K562 (cell line): ENCODE data around the gene P2RX3. TPM values are rescaled to one million over a fixed set of nuclear protein-coding genes. Genes with fewer than 3 reads are reported as not detected.

ENCODE experiments used
- ATAC-seq: fragments of 200-7000 bp; cut with Tn5 transposase; 3 replicates; pipeline ENCODE4 v1.9.1; 2020; ENCODE audit warnings: moderate library complexity
- BruUV-seq: library from RNA; stranded (reverse); fragments of 400-500 nt; replicated peaks from 2 replicates; lab custom pipeline; 2021; lab: Mats Ljungman, UMichigan
- CTCF ChIA-PET: fragments of 300-600 bp; formaldehyde crosslinking; extraction: SDS; loops from one replicate; lab custom pipeline; 2021; ENCODE audit warnings: low intra/inter-chr PET ratio; lab: Yijun Ruan, JAX
- POLR2A ChIA-PET: fragments of 300-600, 350-650 bp; sonication (Branson Sonifier 250); formaldehyde crosslinking; extraction: SDS; loops from one replicate; lab custom pipeline; 2021; ENCODE audit warnings: antibody characterized with exemption, inconsistent platforms; lab: Yijun Ruan, JAX
- DNase-seq, 4 experiments: peaks; one replicate each; pipeline versions ENCODE4 v3.0.0 to v3.0.0-alpha.2; 2011 to 2018; ENCODE audit warnings: low spot score in 3 of 4, mixed read lengths in 3 of 4; ENCODE audit errors: extremely low read depth in 1 of 4
- FAIRE-seq: peaks from 2 replicates; lab custom pipeline; 2011; peaks lifted over from hg19 to GRCh38; lab: Jason Lieb, UNC
- H2AFZ ChIP-seq: 2 replicates; pipeline ENCODE4 v1.6.0; 2011; ENCODE audit warnings: low read depth, low read length, control low read depth, inconsistent platforms
- H3K27ac ChIP-seq: fragments of 200-600 bp; 3 replicates; pipeline ENCODE4 v1.8.0; 2011; ENCODE audit warnings: low read depth, mild to moderate bottlenecking, control low read depth, inconsistent platforms, low read length, moderate library complexity, mixed read lengths; ENCODE audit errors: extremely low read depth
- H3K27me3 ChIP-seq, 2 experiments: fragments of 300-600 bp in 1 of 2; 2 replicates in 1 of 2; 3 replicates in 1 of 2; pipeline versions ENCODE4 v1.6.0 to v1.8.0; 2011; ENCODE audit warnings: inconsistent platforms in 2 of 2, low read length in 2 of 2, mild to moderate bottlenecking in 1 of 2, mixed read lengths in 1 of 2, moderate library complexity in 1 of 2; ENCODE audit not compliant: control insufficient read depth in 2 of 2, insufficient read depth in 2 of 2
- H3K36me3 ChIP-seq: fragments of 300-600 bp; 3 replicates; pipeline ENCODE4 v1.8.0; 2011; ENCODE audit warnings: mild to moderate bottlenecking, low read length, inconsistent platforms; ENCODE audit not compliant: control insufficient read depth, insufficient read depth
- H3K4me1 ChIP-seq, 2 experiments: fragments of 200-600 bp in 1 of 2; replicated peaks in 1 of 2; 2 replicates in 1 of 2; 3 replicates in 1 of 2; pipeline versions ENCODE4 v1.5.1 to v1.8.0; 2011; ENCODE audit warnings: inconsistent platforms in 2 of 2, low read length in 2 of 2, mild to moderate bottlenecking in 1 of 2, mixed read lengths in 1 of 2, moderate library complexity in 1 of 2; ENCODE audit not compliant: control insufficient read depth in 2 of 2, insufficient read depth in 2 of 2
- H3K4me2 ChIP-seq: 2 replicates; pipeline ENCODE4 v1.6.1; 2011; ENCODE audit warnings: low read length, control low read depth, inconsistent platforms, mixed read lengths; ENCODE audit not compliant: insufficient read depth
- H3K4me3 ChIP-seq: fragments of 200-600 bp; sonication (generic), shearing (Covaris generic); 2 replicates; pipeline ENCODE4 v1.5.1; 2016; ENCODE audit warnings: control low read depth, inconsistent platforms
- H3K79me2 ChIP-seq: fragments of 200-600 bp; 3 replicates; pipeline ENCODE4 v1.8.0; 2011; ENCODE audit warnings: low read length, inconsistent platforms; ENCODE audit not compliant: control insufficient read depth, insufficient read depth
- H3K9ac ChIP-seq, 2 experiments: 2 replicates each; pipeline versions ENCODE4 v1.6.0 to v1.6.1; 2011; ENCODE audit warnings: low read depth in 2 of 2, low read length in 2 of 2, control low read depth in 1 of 2, inconsistent platforms in 1 of 2, mild to moderate bottlenecking in 1 of 2, mixed read lengths in 1 of 2; ENCODE audit not compliant: insufficient read depth in 1 of 2
- H3K9me1 ChIP-seq: one replicate; pipeline ENCODE4 v1.6.0; 2011; ENCODE audit warnings: inconsistent platforms, mild to moderate bottlenecking, low read length, moderate library complexity; ENCODE audit not compliant: control insufficient read depth, insufficient read depth
- H3K9me3 ChIP-seq: replicated peaks from 2 replicates; pipeline ENCODE4 v1.5.1; 2011; ENCODE audit warnings: low read depth, low read length, inconsistent platforms; ENCODE audit not compliant: control insufficient read depth, insufficient read depth
- H4K20me1 ChIP-seq: replicated peaks from 2 replicates; pipeline ENCODE4 v1.6.1; 2011; ENCODE audit warnings: low read length, inconsistent platforms, mixed read lengths; ENCODE audit not compliant: control insufficient read depth, insufficient read depth
- CTCF ChIP-seq, 3 experiments: IDR thresholded peaks in 2 of 3; conservative IDR thresholded peaks in 1 of 3; 2 replicates each; pipeline ENCODE4 v1.5.1; 2011 to 2012; ENCODE audit warnings: low read length in 3 of 3, mild to moderate bottlenecking in 3 of 3, control low read depth in 2 of 3, improper control_type of control experiment in 1 of 3, inconsistent platforms in 1 of 3, low read depth in 1 of 3, mixed read lengths in 1 of 3, moderate library complexity in 1 of 3; ENCODE audit not compliant: insufficient read depth in 2 of 3
- HNRNPL ChIP-seq: fragments of 200-400 bp; formaldehyde crosslinking; IDR thresholded peaks from 2 replicates; pipeline ENCODE4 v1.6.1; 2017; ENCODE audit warnings: low read depth, mild to moderate bottlenecking, low read length
- KLF13 ChIP-seq: fragments of 450-650 bp; IDR thresholded peaks from 2 replicates; pipeline ENCODE4 v1.6.1; 2016; ENCODE audit warnings: missing genetic modification characterization, low read depth, mild to moderate bottlenecking, missing compliant biosample characterization, moderate library complexity, borderline replicate concordance
- MEIS2 ChIP-seq: fragments of 450-650 bp; IDR thresholded peaks from 2 replicates; pipeline ENCODE4 v1.6.1; 2014; ENCODE audit warnings: mild to moderate bottlenecking; ENCODE audit not compliant: partially characterized antibody
- RAD21 ChIP-seq, 2 experiments: fragments of 250-450 bp in 1 of 2; fragments of 450-650 bp in 1 of 2; sonication (Bioruptor Pico) in 1 of 2; formaldehyde crosslinking in 1 of 2; IDR thresholded peaks in 1 of 2; conservative IDR thresholded peaks in 1 of 2; 2 replicates each; pipeline versions ENCODE4 v1.4.0 to v1.8.0; 2020 to 2022; ENCODE audit warnings: mild to moderate bottlenecking in 2 of 2, moderate library complexity in 1 of 2
- SIN3A ChIP-seq, 2 experiments: fragments of 150-350 bp in 1 of 2; IDR thresholded peaks; 2 replicates each; pipeline ENCODE4 v1.6.1; 2011 to 2016; ENCODE audit warnings: borderline replicate concordance in 2 of 2, low read depth in 2 of 2, low read length in 2 of 2, mild to moderate bottlenecking in 2 of 2, moderate library complexity in 2 of 2; ENCODE audit not compliant: control insufficient read depth in 1 of 2
- TFAP4 ChIP-seq: sonication (generic); formaldehyde crosslinking; IDR thresholded peaks from 2 replicates; pipeline ENCODE4 v1.8.0; 2022; ENCODE audit warnings: missing genetic modification reagents, mild to moderate bottlenecking, moderate library complexity, borderline replicate concordance
- WGBS: fragments of 100-300 bp; shearing (Covaris generic); methylation state at CpG from one replicate; pipeline ENCODE4 v1.1.6; 2016; ENCODE audit warnings: low coverage, mixed read lengths; ENCODE audit not compliant: insufficient coverage; ENCODE audit errors: missing lambda C conversion rate; 5-methylcytosine and 5-hydroxymethylcytosine counted together
- in situ Hi-C: fragments of 300-500 bp; cut with MboI; formaldehyde crosslinking; loops from 4 replicates; pipeline ENCODE4 v1.15.0; 2018; ENCODE audit warnings: inconsistent platforms, mixed read lengths
- intact Hi-C: fragments of 100-400 bp; cut with micrococcal nuclease; formaldehyde crosslinking; loops from 2 replicates; pipeline ENCODE4 v1.14.2; 2022
- polyA plus RNA-seq, 8 experiments: library from polyadenylated mRNA; depleted of rRNA in 4 of 8; stranded (reverse) in 5 of 8; unstranded in 3 of 8; fragments of >200 nt; fragmentation: Nextera tagmentation in 2 of 8; fragmentation: Illumina TruSeq in 1 of 8; extraction: Ambion mirVana in 2 of 8; extraction: Trizol in 1 of 8; gene quantifications; 2 replicates each; pipeline versions ENCODE4 v1.2.1 to v1.2.3, GENCODE V29; 2011 to 2014; ENCODE audit warnings: inconsistent platforms in 1 of 8, missing spikeins in 1 of 8
- total RNA-seq, 7 experiments: library from RNA; depleted of rRNA in 6 of 7; stranded (reverse); fragments of >200 nt in 6 of 7; fragmentation: Illumina TruSeq in 2 of 7; extraction: Trizol in 2 of 7; gene quantifications; 2 replicates each; pipeline versions ENCODE4 v1.2.1 to v1.2.3, GENCODE V29; 2011 to 2021; ENCODE audit warnings: low replicate concordance in 1 of 7
- TF ChIP-seq, protein P1 (sequence below), 2 experiments: fragments of 450-650 bp; formaldehyde crosslinking in 1 of 2; IDR thresholded peaks; 2 replicates each; pipeline versions ENCODE4 v1.4.0 to v1.6.1; 2014 to 2020; ENCODE audit warnings: mild to moderate bottlenecking in 2 of 2, borderline replicate concordance in 1 of 2, low read depth in 1 of 2

Gene P2RX3
- total and polyA plus RNA-seq, 9 of the 15 experiments (the other 6 are each of a cell fraction or from before 2014, with no cell fraction given) = not detected

- no TSS peak for BruUV-seq
- peaks cover 9% of the 10 kb centered on the region for H4K20me1 ChIP-seq
- TF ChIP-seq RAD21 (CRISPR knock-in tag; conservative IDR thresholded peaks at IDR 0.05 in 1 of 2, IDR thresholded peaks at IDR 0.05 in 1 of 2) (peak in 1 of 2 experiments; percentile 35; a peak in 2 of 4 replicates), MEIS2 (peak; percentile 54), CTCF (IDR thresholded peaks at IDR 0.05 in 2 of 3, conservative IDR thresholded peaks at IDR 0.05 in 1 of 3; ENCODE audit: insufficient read depth in 2 of 3, low read depth in 1 of 3, low read length in 3 of 3) (peak in 1 of 3 experiments; percentile 26; a peak in 2 of 6 replicates), SIN3A (IDR thresholded peaks at IDR 0.05; ENCODE audit: borderline replicate concordance in 2 of 2, control insufficient read depth in 1 of 2, low read depth in 2 of 2, low read length in 2 of 2) (0 out of 4 replicates have a peak, but pooled peaks of 1 of the 2 experiments have one; percentile 21), KLF13 (tag) (no peak), TFAP4 (CRISPR knock-in tag) (peak; percentile 61; the same call in 1 of the 2 replicates), HNRNPL (no peak)
- TF ChIP-seq, protein P1, sequence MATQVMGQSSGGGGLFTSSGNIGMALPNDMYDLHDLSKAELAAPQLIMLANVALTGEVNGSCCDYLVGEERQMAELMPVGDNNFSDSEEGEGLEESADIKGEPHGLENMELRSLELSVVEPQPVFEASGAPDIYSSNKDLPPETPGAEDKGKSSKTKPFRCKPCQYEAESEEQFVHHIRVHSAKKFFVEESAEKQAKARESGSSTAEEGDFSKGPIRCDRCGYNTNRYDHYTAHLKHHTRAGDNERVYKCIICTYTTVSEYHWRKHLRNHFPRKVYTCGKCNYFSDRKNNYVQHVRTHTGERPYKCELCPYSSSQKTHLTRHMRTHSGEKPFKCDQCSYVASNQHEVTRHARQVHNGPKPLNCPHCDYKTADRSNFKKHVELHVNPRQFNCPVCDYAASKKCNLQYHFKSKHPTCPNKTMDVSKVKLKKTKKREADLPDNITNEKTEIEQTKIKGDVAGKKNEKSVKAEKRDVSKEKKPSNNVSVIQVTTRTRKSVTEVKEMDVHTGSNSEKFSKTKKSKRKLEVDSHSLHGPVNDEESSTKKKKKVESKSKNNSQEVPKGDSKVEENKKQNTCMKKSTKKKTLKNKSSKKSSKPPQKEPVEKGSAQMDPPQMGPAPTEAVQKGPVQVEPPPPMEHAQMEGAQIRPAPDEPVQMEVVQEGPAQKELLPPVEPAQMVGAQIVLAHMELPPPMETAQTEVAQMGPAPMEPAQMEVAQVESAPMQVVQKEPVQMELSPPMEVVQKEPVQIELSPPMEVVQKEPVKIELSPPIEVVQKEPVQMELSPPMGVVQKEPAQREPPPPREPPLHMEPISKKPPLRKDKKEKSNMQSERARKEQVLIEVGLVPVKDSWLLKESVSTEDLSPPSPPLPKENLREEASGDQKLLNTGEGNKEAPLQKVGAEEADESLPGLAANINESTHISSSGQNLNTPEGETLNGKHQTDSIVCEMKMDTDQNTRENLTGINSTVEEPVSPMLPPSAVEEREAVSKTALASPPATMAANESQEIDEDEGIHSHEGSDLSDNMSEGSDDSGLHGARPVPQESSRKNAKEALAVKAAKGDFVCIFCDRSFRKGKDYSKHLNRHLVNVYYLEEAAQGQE (IDR thresholded peaks at IDR 0.05; ENCODE audit: borderline replicate concordance) = peak; percentile 43; the same call in 1 of the 2 replicates
- TF ChIP-seq, protein P1 (CRISPR knock-in tag; IDR thresholded peaks at IDR 0.05; ENCODE audit: low read depth) = no peak
These were observed 22.1 kb upstream of the P2RX3 start for GRCh38 chr11:57316017-57316416.

More at GRCh38 chr11:57316017-57316416, 22.1 kb upstream of the P2RX3 start:
- intact Hi-C loops (no loop called here), in situ Hi-C loops (no loop called here)
- FAIRE-seq = no peak
- peaks cover under 1% of the 10 kb centered on the region for H3K9me1 ChIP-seq
- peaks cover 11% of the 10 kb centered on the region for H3K79me2 ChIP-seq
- DNase-seq = peak in 2 of 4 experiments; percentile 35 to 47
- H3K9me3 ChIP-seq = no peaks in the 10 kb centered on the region
- peaks cover 88% of the 10 kb centered on the region for H3K36me3 ChIP-seq
- no peak overlapping the region for H3K4me3 ChIP-seq
- H2AFZ ChIP-seq = no peak overlapping the region
- CTCF ChIA-PET = no interaction called here
- peak; percentile 4; the same call in 2 of the 3 replicates for ATAC-seq
- no peaks in the 10 kb centered on the region for H3K27me3 ChIP-seq
- peaks cover 23 to 43% of the 10 kb centered on the region in 2 experiments for H3K4me1 ChIP-seq
- H3K4me2 ChIP-seq = no peak overlapping the region
- POLR2A ChIA-PET = interaction anchor here (0.7 to 1.3 kb wide), 6 partner anchors 9 to 475 kb away, joined by 3 to 5 read pairs (median 3); no protein-coding TSS in a partner anchor
- 0 out of 3 replicates have a peak overlapping the region, but pooled peaks have one; percentile 4 for H3K27ac ChIP-seq
- WGBS = 45% methylated on average over 3 of the region's 3 CpGs
- peak overlapping the region in 1 of 2 experiments; percentile 77; a peak in 1 of 4 replicates for H3K9ac ChIP-seq
